Stimulated activated CD8-positive, alpha-beta memory T cell treated with anti-CD3 and anti-CD28 coated beads, Interleukin-12 subunit alpha, Interleukin-12 subunit beta, amount 100 ng/mL, for 4 hours (primary cell): ENCODE data around the gene KMT2C.
"Not testable (repeated sequence)": the region's sequence is repeated elsewhere in the genome, so short reads cannot be mapped to it uniquely, and the experiment has no call there.

Experiments used
- DNase-seq: peaks from one replicate; pipeline ENCODE4 v3.0.0-alpha.2; 2020; ENCODE audit warnings: low read depth

The KMT2C gene

DNA sequence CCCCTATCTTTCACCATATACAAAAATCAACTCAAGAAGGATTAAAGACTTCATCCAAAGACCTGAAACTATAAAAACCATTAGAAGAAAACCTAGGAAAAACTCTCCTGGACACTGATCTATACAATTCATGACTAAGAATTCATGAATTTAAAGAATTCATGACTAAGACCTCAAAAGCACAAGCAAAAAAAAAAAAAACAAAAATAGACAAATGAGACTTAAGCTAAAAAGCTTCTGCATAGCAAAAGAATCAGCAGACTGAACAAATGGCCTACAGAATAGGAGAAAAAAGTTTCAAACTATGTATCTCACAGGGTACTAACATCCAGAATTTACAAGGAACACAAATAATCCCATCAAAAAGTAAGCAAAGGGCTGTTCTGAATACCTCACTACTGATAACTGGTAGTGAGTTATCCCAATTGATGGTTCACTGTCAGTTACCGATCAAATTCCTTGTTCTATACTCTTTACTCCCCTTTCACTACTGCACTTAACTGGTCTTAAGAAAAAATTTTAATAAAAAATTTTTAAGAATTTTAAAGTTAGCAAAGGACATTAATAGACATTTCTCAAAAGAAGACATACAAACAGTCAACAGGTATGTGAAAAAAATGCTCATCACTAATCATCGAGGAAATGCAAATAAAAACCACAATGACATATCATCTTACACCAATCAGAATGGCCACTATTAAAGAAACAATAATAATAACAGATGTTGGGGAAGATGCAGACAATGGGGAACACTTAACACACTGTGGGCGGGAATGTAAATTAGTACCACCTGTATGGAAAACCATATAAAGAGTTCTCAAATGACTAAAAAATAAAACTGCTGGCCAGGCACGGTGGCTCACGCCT lies 33.2 kb downstream of the KMT2C start:
- no peak for DNase-seq

DNA sequence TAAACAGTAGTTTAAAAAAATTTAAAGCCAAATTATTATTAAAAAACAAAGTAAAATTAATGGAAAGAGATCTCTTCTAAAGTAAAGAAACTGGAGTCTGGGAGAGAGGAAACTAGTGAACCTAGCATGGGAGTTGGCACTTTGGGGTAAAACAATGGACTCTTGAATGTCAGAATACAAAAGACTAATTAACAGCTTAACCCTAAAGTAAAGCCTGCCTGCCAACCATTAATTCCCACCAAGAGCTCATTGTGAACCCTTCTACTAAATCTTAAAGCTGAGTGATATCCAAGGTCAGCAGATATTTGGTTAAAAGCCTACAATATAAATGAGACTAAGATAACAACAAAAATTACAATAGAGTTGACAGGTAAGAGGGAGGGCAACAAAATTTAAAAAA lies 36.5 kb downstream of the KMT2C start:
- no peak for DNase-seq

DNA sequence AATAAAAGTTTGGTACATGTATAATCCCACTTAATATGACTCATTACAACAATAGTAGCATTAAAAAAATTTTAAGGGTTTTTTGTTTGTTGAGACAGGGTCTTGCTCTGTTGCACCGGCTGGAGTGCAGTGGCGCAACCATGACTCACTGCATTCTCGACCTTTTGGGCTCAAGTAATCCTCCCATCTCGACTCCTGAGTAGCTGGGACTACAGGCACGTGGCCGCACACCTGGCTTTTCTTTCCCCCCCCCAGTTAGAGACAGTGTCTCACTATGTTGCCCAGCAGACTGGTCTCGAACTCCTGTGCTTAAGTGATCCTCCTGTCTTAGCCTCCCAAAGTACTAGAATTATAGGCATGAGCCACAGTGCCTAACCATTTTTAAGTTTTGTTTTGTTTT lies 40.7 kb downstream of the KMT2C start:
- no peak for DNase-seq

DNA sequence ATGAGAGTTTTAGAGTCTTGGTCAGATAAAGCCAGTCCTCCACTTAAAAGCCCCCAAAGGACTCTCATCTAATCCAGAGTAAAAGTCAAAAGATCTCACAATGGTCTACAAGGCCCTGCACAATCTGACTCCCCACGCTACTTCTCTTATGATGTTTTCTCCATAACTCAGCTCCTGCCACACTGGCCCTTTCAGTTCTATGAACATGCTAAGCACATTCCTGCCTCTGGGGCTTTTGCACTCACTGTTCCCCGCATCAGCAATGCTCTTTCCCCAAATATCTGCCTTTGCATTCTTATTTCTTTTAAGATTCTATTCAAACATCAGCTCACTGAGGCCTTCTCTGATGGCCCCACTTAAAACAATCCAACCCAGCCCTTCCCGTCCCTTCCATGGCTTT lies 41.6 kb downstream of the KMT2C start:
- not testable (repeated sequence) for DNase-seq

DNA sequence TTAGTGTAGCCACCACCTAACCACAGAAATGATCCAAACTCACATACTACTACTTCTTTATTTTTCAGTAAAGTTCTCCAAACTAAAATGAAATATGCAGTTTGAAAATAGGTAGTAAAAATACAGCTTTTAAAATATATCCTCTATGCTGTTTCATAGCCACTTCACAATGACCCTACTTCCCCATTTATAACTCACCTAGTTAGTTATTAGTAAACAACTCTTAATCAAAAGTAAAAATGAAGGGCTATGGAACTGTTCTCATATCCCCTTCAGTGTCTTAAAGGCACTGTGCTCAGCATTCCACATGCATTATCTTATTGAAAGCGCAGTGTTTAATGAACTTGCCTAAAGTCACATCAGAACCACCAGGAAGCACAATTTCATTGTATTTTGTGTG lies 43.5 kb downstream of the KMT2C start:
- DNase-seq: no peak

DNA sequence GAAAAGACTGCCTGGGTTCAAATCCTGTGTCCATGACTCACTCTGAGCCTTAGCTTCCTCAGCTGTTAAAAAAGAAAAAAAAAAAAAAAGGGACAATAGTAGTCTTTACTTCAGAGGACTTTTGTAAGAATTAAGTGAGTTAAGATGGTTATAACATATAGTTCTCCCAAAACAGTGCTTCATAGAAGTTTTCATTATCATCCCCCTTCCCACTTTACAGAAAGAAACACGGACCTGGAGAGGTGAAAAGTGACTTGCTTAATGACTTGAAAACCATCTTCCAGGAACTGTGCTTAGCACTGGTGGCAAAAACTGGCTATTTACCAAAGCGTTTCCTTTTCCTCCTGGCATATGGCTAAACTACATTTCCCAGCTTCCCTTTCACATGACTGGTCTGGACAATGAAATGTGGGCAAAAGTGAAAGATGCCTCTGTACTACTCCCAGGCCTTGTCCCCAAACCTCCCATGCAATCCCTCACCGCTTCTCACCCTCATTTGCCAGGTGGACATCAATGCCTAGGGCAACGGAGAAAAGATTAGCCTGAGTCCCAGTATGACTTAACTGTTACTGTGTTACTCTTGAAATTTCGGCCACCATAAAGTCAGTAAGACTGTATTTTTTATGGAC lies 49.6 kb downstream of the KMT2C start:
- not testable (repeated sequence) for DNase-seq

DNA sequence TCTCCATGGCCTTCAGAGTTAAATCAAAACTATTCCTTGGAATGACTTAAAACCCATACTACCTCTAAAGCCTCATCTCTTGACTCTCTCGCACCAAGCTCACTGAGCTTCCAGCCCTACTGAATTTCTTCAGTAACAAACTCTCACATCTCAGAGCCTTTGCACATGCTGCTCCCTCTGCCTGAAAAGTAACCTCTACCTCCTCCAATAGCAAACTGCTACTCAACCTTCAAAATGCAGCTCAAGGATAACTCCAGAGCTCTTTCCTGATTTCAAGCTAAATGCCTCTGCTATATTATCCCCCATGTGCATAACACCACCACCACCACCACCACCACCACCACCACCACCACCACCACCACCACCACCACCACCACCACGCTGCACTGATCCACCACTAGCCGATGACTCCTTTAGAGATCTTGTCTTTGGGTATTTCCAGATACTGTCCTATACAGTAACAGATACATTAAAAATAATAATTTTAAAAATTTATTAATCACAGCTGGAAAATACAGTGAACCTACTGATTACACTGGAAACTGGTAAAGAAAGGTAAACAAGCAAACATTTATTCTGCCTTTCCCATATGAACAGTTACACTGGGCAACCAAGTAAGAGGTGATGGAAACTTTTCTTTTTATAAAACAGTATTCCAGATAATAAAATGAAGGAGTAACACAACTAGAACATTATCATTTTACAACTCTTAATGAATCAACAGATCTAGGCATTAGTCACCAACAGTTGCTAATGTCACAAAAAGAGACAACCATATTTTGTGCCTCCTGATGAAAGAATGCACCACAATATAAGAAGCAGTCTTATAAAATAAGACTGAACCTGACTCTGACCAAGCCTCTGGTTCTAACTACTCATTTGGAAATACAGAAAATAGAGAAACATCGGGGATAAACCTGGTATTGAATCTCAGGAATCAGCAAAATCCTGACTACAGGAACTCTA lies 51.3 kb downstream of the KMT2C start:
- DNase-seq: not testable (repeated sequence)

DNA sequence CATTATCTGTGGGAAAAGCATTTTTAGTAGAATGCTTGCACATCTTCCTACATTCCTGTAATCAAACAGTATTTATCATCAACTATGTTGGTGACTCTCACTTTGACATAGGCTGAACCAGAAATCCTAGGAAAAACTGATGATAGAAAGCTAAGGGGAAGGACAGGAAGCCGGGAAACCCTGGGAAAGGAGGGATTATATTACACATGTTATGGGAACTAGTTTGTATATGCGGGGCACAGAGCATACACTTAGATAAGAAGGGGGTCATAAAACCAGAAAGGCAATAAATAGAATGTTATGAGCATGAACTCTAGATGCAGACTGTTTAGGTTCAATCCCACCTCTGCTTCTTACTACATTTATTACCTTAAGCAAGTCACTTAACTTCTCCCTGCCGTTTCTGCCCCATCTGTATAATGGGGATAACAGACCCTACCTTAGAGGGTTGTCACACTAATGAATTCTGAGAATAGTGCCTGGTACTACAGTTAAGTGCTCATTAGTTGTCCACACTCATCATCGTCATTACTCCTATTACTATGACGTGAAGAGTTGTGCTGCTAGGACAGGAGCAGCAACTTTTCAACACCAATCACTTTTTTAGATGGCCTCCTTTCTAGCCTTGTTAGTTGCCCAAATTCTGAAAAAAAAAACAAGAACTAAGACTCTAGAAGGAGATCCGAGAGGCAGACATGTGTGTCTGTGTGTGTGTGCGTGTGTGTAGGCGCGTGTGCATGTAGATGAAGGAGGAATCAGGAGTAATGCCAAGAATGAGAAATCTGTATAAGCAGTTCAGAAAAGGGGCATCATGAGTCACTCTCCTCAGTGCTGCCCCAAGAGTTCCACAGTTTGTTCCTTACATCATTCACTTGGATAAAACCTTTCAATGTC lies 52.2 kb downstream of the KMT2C start:
- no peak for DNase-seq

DNA sequence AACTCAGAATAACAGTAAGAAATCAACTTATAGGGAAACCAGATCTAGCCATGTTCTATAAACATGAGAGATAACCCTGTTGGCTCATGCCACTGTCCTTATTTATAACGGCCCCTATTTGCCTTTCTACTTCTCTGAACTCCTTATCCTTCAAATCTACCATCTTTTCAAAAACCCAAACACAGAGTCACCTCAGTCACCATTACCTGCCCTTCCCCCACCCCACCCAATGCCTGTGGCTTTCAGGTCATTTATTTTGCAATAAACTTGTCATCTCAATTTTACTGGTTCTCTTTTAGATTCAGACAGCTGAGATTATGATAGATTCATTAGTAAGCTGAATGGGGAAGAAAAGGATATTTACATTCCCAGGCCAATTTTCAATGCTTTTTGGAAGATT lies 53.6 kb downstream of the KMT2C start:
- DNase-seq: no peak

DNA sequence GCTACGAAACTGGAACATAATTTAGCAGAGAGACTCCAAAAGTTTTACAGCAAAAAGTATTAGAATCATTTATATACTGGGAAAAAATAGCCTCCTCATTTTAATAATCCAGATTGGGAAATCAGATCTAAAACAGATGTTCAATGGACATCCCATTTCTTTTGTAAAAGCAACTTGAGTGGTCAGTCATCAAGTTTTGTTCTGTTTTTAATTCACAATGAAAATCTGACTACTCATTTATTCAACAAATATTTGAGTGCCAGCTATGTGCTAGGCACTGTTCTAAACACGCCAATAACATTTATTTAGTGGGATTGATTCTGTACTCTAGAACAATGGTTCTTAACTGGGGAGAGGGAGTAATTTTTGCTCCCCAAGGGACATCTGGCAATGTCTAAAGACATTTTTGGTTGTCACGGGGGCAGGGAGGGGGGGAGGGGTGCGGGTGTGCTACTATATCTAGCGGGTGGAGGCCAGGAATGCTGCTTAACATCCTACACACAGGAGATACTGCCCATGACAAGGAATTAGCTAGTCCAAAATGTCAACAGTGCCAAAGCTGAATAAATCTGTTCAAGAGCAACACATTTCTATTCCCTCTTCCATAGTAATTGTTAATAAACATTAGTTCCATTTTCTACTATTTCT lies 54.7 kb downstream of the KMT2C start:
- DNase-seq: not testable (repeated sequence)

DNA sequence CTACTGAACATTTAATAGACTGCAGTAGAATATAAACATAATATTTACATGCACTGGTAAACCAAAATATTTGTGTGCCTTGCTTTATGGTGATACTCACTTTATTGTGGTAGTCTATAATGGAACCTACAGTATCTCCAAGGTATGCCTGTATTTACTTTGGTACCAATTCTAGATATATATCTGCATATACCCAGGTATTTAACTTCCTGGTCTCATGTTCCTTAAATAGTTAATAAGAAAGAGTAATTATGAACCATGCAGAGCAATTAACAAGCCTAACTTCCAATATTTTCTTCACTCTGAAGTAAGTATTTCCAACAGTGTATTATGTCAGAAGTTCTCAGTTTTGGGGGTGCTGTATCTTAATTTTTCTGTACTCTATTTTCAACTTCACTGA lies 57.3 kb downstream of the KMT2C start:
- not testable (repeated sequence) for DNase-seq

DNA sequence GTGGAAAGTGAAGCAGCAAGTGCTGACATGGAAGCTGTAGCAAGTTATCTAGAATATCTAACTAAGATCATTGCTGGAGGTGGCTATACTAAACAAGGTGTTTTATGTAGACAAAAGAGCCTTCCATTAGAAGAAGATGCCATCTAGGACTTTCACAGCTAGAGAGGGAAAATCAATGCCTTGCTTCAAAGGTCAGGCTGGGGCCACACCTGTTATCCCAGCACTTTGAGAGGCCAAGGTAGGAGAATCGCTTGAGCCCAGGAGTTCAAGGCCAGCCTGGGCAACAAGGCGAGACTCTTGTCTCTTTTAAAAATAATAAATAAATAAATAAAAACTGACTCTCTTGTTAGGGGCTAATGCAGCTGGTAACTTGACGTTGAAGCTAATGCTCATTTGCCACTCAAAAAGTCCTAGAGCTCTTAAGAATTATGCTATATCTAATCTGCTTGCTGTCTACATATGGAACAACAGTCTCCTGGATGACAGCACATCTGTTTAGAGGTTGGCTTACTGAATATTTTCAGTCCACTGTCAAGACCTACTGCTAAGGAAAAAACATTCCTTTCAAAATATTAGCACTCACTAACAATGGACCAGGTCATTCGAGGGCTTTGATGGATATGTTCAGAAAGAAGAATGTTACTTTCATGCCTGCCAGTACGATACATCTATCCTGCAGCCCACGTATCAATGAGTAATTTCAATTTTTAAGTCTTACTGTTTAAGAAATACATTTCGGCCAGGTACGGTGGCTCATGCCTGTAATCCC lies 58.9 kb downstream of the KMT2C start:
- DNase-seq: not testable (repeated sequence)

DNA sequence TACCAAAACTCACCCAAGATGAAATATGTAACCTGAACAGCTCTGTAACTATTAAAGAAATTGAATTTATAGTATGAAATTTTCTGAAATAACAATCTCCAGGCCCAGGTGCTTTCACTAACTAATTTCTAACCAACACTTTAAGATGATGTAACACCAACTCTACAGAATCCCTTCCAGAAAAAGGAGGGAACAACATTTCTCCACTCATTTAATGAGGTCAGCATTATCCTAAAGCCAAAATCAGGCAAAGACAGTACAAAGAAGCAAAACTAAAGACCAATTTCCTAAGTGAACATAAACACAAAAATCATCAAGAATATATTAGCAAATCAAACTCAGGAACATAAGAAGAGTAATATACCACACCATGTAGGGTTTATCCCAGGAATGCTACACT lies 65.5 kb downstream of the KMT2C start:
- no peak for DNase-seq

DNA sequence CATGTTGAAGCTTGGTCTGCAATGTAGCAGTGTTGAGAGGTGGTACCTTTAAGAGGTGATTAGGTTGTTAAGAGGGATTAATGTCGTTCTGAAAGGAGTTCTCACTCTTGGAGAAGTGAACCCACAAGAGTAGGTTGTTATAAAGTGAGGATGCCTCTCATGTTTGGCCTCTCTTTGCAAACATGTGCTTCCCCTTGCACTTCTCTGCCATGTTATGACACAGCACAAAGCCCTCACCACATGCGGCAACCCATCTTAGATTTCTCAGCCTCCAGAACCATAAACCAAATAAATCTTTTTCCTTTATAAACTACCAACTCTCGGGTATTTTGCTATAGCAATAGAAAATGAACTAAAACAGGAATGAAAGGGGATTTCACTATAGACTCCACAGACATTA lies 66.3 kb downstream of the KMT2C start:
- no peak for DNase-seq

DNA sequence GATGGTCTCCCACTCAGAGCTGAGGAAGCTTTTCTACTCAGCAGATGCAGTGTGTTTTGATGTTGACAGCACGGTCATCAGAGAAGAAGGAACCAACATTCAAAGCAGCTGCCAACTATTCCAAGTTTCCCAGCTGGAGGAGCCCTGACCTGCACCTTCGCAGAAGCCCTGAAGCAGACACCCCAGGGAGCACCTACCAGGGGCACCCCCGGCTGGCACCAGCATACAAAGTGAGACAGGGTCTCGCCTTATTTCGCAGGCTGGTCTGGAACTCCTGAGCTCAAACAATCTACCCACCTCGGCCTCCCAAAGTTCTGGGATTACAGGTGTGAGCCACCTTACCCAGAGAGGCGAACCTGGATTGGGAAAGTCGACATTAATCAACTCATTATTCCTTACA lies 68.6 kb downstream of the KMT2C start:
- DNase-seq: no peak

DNA sequence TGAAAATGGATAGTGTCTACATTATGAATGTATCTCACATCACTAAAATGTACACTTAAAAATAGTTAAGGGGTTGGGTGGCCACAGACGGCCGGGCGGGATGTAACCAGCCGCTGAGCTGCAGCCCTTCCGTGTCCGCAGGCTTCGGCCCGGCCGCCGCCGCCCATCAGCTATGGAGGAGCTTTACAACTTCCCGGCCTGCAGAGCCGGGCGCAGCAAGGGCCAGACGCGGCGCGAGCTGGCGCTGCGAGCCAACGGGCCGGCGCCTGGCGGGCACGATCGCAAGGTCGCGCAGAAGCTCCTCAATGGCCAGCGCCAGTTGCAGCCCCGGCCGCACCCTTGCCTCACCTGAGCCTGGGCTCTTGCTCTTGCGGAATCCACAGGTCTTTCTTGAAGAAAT lies 69.1 kb downstream of the KMT2C start:
- DNase-seq: no peak

DNA sequence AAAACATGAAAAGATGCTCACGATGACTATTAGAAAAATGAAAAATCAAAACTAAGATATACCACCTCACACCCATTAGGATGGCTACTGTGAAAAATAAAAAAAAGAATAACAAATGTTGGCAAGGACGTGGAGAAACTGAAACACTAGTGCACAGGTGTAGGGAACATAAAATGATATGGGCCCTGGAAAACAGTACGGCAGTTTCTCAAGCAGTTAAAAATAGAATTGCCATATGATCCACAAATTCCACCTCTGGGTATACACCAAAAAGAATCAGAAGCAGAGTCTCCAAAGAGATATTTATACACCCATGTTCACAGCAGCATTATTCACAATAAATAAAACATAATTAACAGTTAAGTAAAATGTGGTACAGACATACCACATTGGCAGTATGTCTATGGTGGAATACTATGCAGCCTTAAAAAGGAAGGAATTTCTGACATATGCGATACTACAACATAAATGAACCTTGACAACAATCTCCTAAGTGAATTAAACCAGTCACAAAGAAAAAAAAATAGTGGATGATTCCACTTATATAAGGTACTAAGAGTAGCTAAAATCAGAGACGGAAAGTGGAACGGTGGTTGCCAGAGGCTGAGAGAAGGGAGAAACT lies 69.7 kb downstream of the KMT2C start:
- DNase-seq: no peak

DNA sequence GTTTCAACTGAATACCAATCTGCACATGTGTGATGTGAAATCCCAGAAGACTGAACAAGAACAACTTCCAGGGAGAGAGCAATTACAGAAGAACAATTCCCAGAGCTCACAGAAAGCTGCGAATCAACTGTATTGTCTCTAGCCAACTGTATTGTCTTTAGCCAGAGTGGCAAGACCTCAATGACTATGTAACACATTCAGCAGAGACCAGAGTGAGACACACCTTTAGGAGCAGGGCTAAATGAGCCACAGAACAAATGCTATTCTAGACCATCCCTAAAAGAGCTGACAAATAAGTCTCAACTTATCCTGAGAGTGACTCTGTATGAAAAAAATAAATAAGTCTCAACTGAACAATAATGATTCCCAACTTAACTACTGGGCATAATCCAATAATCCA lies 72.0 kb downstream of the KMT2C start:
- DNase-seq: no peak

DNA sequence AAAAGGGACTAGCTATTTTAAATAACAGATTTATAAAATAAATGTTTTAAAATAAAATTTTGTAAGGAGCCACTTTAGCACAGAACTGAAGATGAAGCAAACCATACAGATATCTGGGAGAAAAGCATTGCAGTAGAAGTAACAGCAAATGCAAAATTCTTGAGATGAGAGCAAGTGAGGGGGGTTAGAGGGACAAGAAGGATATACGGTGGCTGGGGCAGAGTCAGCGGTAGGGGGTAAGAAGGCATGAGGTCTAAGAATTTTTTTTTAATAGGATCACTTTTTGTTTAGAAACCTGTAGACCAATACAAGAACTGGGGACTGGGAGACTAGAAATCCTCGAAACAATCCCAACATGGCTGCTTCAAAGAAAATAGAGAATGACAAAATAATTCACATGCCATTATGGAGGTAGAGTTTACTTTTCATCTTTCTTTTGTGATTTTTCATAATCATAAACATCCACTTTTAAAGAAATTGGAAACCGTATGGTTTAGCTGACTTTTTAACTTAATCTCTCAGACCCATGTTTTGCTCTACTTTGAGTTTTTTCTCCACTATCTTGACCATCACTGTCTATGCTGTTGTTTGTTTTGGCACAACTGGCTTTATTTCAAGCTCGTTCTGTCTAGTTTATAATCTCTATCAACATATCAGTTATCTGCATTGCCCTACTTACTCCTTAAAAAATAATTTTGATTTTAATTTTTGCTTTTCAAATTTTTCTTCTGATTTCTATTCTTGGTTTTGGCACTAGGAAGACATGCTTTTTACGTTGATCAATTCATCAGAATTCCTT lies 73.5 kb downstream of the KMT2C start:
- no peak for DNase-seq
